A549 (cell line): ENCODE measurements around the gene PDE10A. TPM values are rescaled to one million over a fixed set of nuclear protein-coding genes. Genes with fewer than 3 reads are reported as not detected.

Source experiments
- ATAC-seq, 2 experiments: fragments of 200-7000 bp in 1 of 2; fragments of >200 bp in 1 of 2; cut with Nextera tagmentation in 1 of 2; cut with Tn5 transposase in 1 of 2; 3 replicates each; pipeline versions ENCODE4 v1.8.0 to v1.9.1; 2018 to 2020; ENCODE audit warnings: mild to moderate bottlenecking in 1 of 2, moderate library complexity in 1 of 2
- CTCF ChIA-PET: fragments of 300-600 bp; sonication (Branson Sonifier 250); formaldehyde crosslinking; extraction: SDS; loops from one replicate; lab custom pipeline; 2021; ENCODE audit warnings: antibody characterized with exemption, inconsistent platforms; lab: Yijun Ruan, JAX
- POLR2A ChIA-PET: fragments of 350-600 bp; formaldehyde crosslinking; extraction: SDS; loops from one replicate; lab custom pipeline; 2021; ENCODE audit warnings: antibody characterized with exemption, inconsistent platforms; lab: Yijun Ruan, JAX
- DNase-seq, 2 experiments: peaks; one replicate each; pipeline versions ENCODE4 v3.0.0 to v3.0.0-alpha.2; 2011 to 2016; ENCODE audit warnings: low read depth in 1 of 2, low spot score in 1 of 2
- FAIRE-seq: peaks from 2 replicates; lab custom pipeline; 2011; peaks lifted over from hg19 to GRCh38; lab: Jason Lieb, UNC
- H3K27ac ChIP-seq, 2 experiments: fragments of >200 bp; sonication (Bioruptor Twin); formaldehyde crosslinking; 3 replicates each; pipeline ENCODE4 v1.5.1; 2016 to 2017
- H3K4me1 ChIP-seq: fragments of >200 bp; sonication (Bioruptor Twin); formaldehyde crosslinking; 3 replicates; pipeline ENCODE4 v1.6.1; 2016
- H3K4me2 ChIP-seq: fragments of >200 bp; sonication (Bioruptor Twin); formaldehyde crosslinking; 3 replicates; pipeline ENCODE4 v1.6.1; 2016
- H3K4me3 ChIP-seq: fragments of >200 bp; sonication (Bioruptor Twin); formaldehyde crosslinking; 3 replicates; pipeline ENCODE4 v1.5.1; 2016
- H3K9me3 ChIP-seq: fragments of >200 bp; sonication (Bioruptor Twin); formaldehyde crosslinking; 3 replicates; pipeline ENCODE4 v1.6.1; 2016
- CBX2 ChIP-seq: fragments of 200-600 bp; sonication (generic); IDR thresholded peaks from 2 replicates; pipeline ENCODE4 v1.6.1; 2016; ENCODE audit warnings: low read depth, mild to moderate bottlenecking, borderline replicate concordance
- EHF ChIP-seq: fragments of 250-450 bp; sonication (Bioruptor Pico); IDR thresholded peaks from 2 replicates; pipeline ENCODE4 v1.5.0; 2020; ENCODE audit warnings: mild to moderate bottlenecking
- EHMT2 ChIP-seq: fragments of 200-600 bp; sonication (generic); IDR thresholded peaks from 2 replicates; pipeline ENCODE4 v1.6.1; 2016; ENCODE audit warnings: antibody characterized with exemption, low read depth, mild to moderate bottlenecking, moderate library complexity
- FOSL2 ChIP-seq, 2 experiments: fragments of 450-650 bp in 1 of 2; fragments of >200 bp in 1 of 2; sonication (Bioruptor Twin) in 1 of 2; formaldehyde crosslinking; IDR thresholded peaks; 2 replicates each; pipeline versions ENCODE4 v1.5.0 to v1.6.1; 2016 to 2020; ENCODE audit warnings: mild to moderate bottlenecking in 1 of 2, moderate library complexity in 1 of 2
- HDAC2 ChIP-seq: fragments of 200-600 bp; sonication (generic); IDR thresholded peaks from 2 replicates; pipeline ENCODE4 v1.6.1; 2016
- HOXB13 ChIP-seq: fragments of 250-450 bp; sonication (Bioruptor Pico); IDR thresholded peaks from 2 replicates; pipeline ENCODE4 v1.5.0; 2020; ENCODE audit warnings: low read depth, mild to moderate bottlenecking, moderate library complexity
- MAFK ChIP-seq: fragments of 450-650 bp; IDR thresholded peaks from 2 replicates; pipeline ENCODE4 v1.6.1; 2014; ENCODE audit not compliant: partially characterized antibody
- MYC ChIP-seq: IDR thresholded peaks from 2 replicates; pipeline ENCODE4 v1.6.1; 2012; ENCODE audit warnings: mild to moderate bottlenecking, inconsistent platforms, low read length, improper control_type of control experiment, borderline replicate concordance
- NFE2L2 ChIP-seq: fragments of 150-350 bp; conservative IDR thresholded peaks from 2 replicates; pipeline ENCODE4 v1.6.1; 2014; ENCODE audit warnings: low read length
- PHF8 ChIP-seq: fragments of 200-600 bp; sonication (generic); IDR thresholded peaks from 2 replicates; pipeline ENCODE4 v1.6.1; 2016; ENCODE audit warnings: low read depth, mild to moderate bottlenecking, antibody characterized with exemption, moderate library complexity, borderline replicate concordance
- POLR2AphosphoS2 ChIP-seq: conservative IDR thresholded peaks from 2 replicates; pipeline ENCODE4 v1.6.1; 2012; ENCODE audit warnings: low read length, improper control_type of control experiment, inconsistent platforms
- RAD21 ChIP-seq, 2 experiments: fragments of >200 bp in 1 of 2; sonication (Bioruptor Twin) in 1 of 2; formaldehyde crosslinking in 1 of 2; IDR thresholded peaks in 1 of 2; conservative IDR thresholded peaks in 1 of 2; 2 replicates in 1 of 2; 3 replicates in 1 of 2; pipeline ENCODE4 v1.6.1; 2012 to 2018; ENCODE audit warnings: inconsistent platforms in 1 of 2
- RCOR1 ChIP-seq: fragments of 150-350 bp; IDR thresholded peaks from 2 replicates; pipeline ENCODE4 v1.6.1; 2014; ENCODE audit warnings: antibody characterized with exemption, low read length, low read depth
- RFX5 ChIP-seq: fragments of 450-650 bp; IDR thresholded peaks from 2 replicates; pipeline ENCODE4 v1.7.1; 2014; ENCODE audit warnings: antibody characterized with exemption, mild to moderate bottlenecking, moderate library complexity
- RNF2 ChIP-seq: fragments of 200-600 bp; sonication (generic); IDR thresholded peaks from 2 replicates; pipeline ENCODE4 v1.6.1; 2016; ENCODE audit warnings: low read depth, mild to moderate bottlenecking, antibody characterized with exemption, moderate library complexity, borderline replicate concordance
- SMC3 ChIP-seq: fragments of >200 bp; sonication (Bioruptor Twin); formaldehyde crosslinking; IDR thresholded peaks from 3 replicates; pipeline ENCODE4 v1.6.1; 2018; ENCODE audit warnings: inconsistent platforms
- TFCP2L1 ChIP-seq: fragments of 250-450 bp; sonication (Bioruptor Pico); IDR thresholded peaks from 2 replicates; pipeline ENCODE4 v1.5.0; 2021; ENCODE audit warnings: mild to moderate bottlenecking
- TP53 ChIP-seq: fragments of 250-450 bp; sonication (Bioruptor Pico); IDR thresholded peaks from 2 replicates; pipeline ENCODE4 v1.5.0; 2021; ENCODE audit warnings: mild to moderate bottlenecking, moderate library complexity
- ZNF302 ChIP-seq: fragments of 250-450 bp; sonication (Bioruptor Pico); IDR thresholded peaks from 2 replicates; pipeline ENCODE4 v1.9.0; 2021; ENCODE audit warnings: inconsistent platforms, mild to moderate bottlenecking, moderate library complexity
- whole genome bisulfite sequencing: methylation state at CpG from one replicate; pipeline ENCODE4 v1.1.6; 2017; ENCODE audit errors: missing lambda C conversion rate; 5-methylcytosine and 5-hydroxymethylcytosine counted together
- polyA plus RNA-seq, 4 experiments: library from polyadenylated mRNA; depleted of rRNA in 3 of 4; stranded (reverse); fragments of >200 nt; fragmentation: RNase III in 1 of 4; extraction: RNeasy Plus Mini Kit Qiagen cat#74134 plus additional on column Dnase treatment in 1 of 4; gene quantifications; 2 replicates in 3 of 4; 3 replicates in 1 of 4; pipeline ENCODE4 v1.2.3, GENCODE V29; 2011 to 2017
- TF ChIP-seq, protein P1 (sequence below): fragments of >200 bp; sonication (Bioruptor Twin); formaldehyde crosslinking; IDR thresholded peaks from 2 replicates; pipeline ENCODE4 v1.6.1; 2016
- TF ChIP-seq, protein P2 (sequence below): fragments of 150-350 bp; IDR thresholded peaks from 2 replicates; pipeline ENCODE4 v1.6.1; 2014; ENCODE audit warnings: low read depth, mild to moderate bottlenecking, low read length
- TF ChIP-seq, protein P3 (sequence below): IDR thresholded peaks from 2 replicates; pipeline ENCODE4 v1.6.1; 2012; ENCODE audit warnings: low read depth, borderline replicate concordance
- TF ChIP-seq, protein P4 (sequence below): fragments of 200-600 bp; sonication (generic); IDR thresholded peaks from 2 replicates; pipeline ENCODE4 v1.6.1; 2016; ENCODE audit warnings: antibody characterized with exemption, mild to moderate bottlenecking, moderate library complexity
- TF ChIP-seq, protein P5 (sequence below): IDR thresholded peaks from 2 replicates; pipeline ENCODE4 v1.6.1; 2012

Gene PDE10A
- polyA plus RNA-seq, 2 of the 4 experiments (the other 2 are of a cell fraction) = 44.9 to 92.5 TPM

DNA sequence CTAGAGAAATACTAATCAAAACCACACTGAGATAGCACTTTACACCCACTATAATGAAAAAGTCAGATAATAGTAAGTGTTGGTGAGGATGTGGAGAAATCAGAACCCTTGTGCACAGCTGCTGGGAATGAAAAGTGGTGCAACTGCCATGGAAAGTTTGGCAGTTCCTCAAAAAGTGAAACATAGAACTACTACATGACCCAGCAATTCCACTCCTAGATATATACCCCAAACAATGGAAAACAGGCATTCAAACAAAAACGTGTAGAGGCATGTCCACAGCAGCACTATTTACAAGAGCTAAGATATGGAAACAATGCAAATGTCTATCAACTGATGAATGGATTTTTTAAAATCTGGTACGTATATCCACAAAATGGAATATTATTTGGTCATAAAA is 236.1 kb downstream of the PDE10A start:
- ChIA-PET POLR2A (no interaction called here), CTCF (interaction anchor here (1.9 kb wide), 1 partner anchor 13 kb away, joined by 5 read pairs; no protein-coding TSS in a partner anchor)
- FAIRE-seq = no peak
- Histone ChIP-seq H3K27ac (no peak overlapping the region), H3K4me2 (no peak overlapping the region), H3K9me3 (no peaks in the 10 kb centered on the region), H3K4me3 (no peak overlapping the region), H3K4me1 (no peaks in the 10 kb centered on the region)
- no peak for TF ChIP-seq RCOR1
- no peak for TF ChIP-seq PHF8
- TF ChIP-seq HDAC2 = no peak
- DNase-seq = no peak
- WGBS = 82% methylated on average over 2 of the region's 2 CpGs
- ATAC-seq = no peak

DNA sequence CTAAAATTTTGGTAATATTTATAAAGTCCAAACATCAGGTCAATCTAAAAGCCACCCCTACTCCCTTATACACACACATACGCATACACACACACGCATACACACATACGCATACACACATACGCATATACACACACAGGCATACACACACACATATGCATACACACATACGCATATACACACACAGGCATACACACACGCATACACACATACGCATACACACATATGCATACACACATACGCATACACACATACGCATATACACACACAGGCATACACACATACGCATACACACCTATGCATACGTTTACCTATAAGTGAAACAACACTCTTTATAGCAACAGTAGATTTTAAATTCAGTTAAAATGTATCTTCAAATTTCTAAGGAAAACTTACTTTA is 240.8 kb downstream of the PDE10A start:
- Histone ChIP-seq H3K4me2 (no peak overlapping the region), H3K9me3 (no peaks in the 10 kb centered on the region), H3K27ac (no peak overlapping the region), H3K4me3 (no peak overlapping the region), H3K4me1 (no peaks in the 10 kb centered on the region)
- no peak for ATAC-seq
- 96% methylated on average over 11 of the region's 11 CpGs for WGBS
- peak; percentile 18 for FAIRE-seq
- no peak for TF ChIP-seq RNF2
- no peak for TF ChIP-seq TFCP2L1 (CRISPR knock-in tag)
- TF ChIP-seq CBX2 = no peak
- TF ChIP-seq, protein P1, sequence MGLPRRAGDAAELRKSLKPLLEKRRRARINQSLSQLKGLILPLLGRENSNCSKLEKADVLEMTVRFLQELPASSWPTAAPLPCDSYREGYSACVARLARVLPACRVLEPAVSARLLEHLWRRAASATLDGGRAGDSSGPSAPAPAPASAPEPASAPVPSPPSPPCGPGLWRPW = no peak
- no peak for TF ChIP-seq TP53 (CRISPR knock-in tag)
- TF ChIP-seq MAFK = no peak
- TF ChIP-seq, protein P2, sequence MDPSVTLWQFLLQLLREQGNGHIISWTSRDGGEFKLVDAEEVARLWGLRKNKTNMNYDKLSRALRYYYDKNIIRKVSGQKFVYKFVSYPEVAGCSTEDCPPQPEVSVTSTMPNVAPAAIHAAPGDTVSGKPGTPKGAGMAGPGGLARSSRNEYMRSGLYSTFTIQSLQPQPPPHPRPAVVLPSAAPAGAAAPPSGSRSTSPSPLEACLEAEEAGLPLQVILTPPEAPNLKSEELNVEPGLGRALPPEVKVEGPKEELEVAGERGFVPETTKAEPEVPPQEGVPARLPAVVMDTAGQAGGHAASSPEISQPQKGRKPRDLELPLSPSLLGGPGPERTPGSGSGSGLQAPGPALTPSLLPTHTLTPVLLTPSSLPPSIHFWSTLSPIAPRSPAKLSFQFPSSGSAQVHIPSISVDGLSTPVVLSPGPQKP = no peak
- TF ChIP-seq, protein P3, sequence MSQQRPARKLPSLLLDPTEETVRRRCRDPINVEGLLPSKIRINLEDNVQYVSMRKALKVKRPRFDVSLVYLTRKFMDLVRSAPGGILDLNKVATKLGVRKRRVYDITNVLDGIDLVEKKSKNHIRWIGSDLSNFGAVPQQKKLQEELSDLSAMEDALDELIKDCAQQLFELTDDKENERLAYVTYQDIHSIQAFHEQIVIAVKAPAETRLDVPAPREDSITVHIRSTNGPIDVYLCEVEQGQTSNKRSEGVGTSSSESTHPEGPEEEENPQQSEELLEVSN = no peak
- TF ChIP-seq PHF8 = no peak
- no peak for TF ChIP-seq POLR2AphosphoS2
- TF ChIP-seq FOSL2 (IDR thresholded peaks at IDR 0.05) = no peak
- no peak for TF ChIP-seq FOSL2 (CRISPR knock-in tag; IDR thresholded peaks at IDR 0.05)
- no peak for TF ChIP-seq EHF (CRISPR knock-in tag)
- CTCF ChIA-PET = no interaction called here
- POLR2A ChIA-PET = no interaction called here
- no peak for DNase-seq

DNA sequence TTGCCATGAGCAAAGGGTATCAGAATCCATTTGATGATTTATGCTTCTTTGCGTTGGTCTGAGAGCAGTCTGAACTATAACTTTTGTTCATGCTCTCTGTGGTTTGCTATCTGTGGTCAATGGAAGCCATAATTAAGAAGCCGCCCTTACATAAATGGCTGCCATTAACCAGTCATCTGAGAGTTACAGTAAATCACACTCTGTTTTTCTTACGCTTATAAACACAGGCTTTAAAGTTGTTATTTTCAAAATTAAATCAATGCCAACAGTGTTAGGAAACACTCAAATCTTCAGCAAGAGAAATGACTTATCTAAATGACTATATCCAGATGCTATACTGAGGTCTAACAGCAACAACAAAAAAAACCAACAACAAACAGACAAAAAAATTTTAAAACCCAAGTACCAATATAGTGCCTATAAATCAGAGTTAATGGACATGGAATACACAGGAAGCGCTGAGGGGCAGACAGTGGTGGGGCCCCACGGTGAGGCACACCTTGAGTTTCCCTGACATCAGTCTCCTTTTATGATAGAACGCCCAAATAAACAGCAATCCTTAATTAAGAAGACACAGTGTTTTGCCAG is 245.7 kb downstream of the PDE10A start:
- no peak for DNase-seq
- Histone ChIP-seq H3K4me3 (no peak overlapping the region), H3K4me2 (no peak overlapping the region), H3K9me3 (no peaks in the 10 kb centered on the region)
- POLR2A ChIA-PET = no interaction called here
- FAIRE-seq = no peak
- TF ChIP-seq, protein P4, sequence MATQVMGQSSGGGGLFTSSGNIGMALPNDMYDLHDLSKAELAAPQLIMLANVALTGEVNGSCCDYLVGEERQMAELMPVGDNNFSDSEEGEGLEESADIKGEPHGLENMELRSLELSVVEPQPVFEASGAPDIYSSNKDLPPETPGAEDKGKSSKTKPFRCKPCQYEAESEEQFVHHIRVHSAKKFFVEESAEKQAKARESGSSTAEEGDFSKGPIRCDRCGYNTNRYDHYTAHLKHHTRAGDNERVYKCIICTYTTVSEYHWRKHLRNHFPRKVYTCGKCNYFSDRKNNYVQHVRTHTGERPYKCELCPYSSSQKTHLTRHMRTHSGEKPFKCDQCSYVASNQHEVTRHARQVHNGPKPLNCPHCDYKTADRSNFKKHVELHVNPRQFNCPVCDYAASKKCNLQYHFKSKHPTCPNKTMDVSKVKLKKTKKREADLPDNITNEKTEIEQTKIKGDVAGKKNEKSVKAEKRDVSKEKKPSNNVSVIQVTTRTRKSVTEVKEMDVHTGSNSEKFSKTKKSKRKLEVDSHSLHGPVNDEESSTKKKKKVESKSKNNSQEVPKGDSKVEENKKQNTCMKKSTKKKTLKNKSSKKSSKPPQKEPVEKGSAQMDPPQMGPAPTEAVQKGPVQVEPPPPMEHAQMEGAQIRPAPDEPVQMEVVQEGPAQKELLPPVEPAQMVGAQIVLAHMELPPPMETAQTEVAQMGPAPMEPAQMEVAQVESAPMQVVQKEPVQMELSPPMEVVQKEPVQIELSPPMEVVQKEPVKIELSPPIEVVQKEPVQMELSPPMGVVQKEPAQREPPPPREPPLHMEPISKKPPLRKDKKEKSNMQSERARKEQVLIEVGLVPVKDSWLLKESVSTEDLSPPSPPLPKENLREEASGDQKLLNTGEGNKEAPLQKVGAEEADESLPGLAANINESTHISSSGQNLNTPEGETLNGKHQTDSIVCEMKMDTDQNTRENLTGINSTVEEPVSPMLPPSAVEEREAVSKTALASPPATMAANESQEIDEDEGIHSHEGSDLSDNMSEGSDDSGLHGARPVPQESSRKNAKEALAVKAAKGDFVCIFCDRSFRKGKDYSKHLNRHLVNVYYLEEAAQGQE = no peak
- TF ChIP-seq RFX5 = no peak
- no peak for TF ChIP-seq RAD21 (conservative IDR thresholded peaks at IDR 0.05 in 1 of 2, IDR thresholded peaks at IDR 0.05 in 1 of 2)
- TF ChIP-seq, protein P5, sequence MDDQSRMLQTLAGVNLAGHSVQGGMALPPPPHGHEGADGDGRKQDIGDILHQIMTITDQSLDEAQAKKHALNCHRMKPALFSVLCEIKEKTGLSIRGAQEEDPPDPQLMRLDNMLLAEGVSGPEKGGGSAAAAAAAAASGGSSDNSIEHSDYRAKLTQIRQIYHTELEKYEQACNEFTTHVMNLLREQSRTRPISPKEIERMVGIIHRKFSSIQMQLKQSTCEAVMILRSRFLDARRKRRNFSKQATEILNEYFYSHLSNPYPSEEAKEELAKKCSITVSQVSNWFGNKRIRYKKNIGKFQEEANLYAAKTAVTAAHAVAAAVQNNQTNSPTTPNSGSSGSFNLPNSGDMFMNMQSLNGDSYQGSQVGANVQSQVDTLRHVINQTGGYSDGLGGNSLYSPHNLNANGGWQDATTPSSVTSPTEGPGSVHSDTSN = no peak
- no peak for TF ChIP-seq HOXB13 (CRISPR knock-in tag)
- TF ChIP-seq TP53 (CRISPR knock-in tag) = no peak
- no peak for TF ChIP-seq POLR2AphosphoS2
- TF ChIP-seq NFE2L2 = no peak
- TF ChIP-seq SMC3 = no peak
- no peak for TF ChIP-seq ZNF302
- TF ChIP-seq RNF2 = no peak
- TF ChIP-seq MYC = no peak
- no peak for TF ChIP-seq EHMT2
- TF ChIP-seq, all 56 proteins: peak for 0
- Histone ChIP-seq H3K4me1 (no peaks in the 10 kb centered on the region), H3K27ac (no peak overlapping the region)
- 85% methylated on average over 6 of the region's 6 CpGs for WGBS
- ATAC-seq = no peak
- CTCF ChIA-PET = no interaction called here
